ENCODE results near the gene PNRC1.

Gene PNRC1

DNA sequence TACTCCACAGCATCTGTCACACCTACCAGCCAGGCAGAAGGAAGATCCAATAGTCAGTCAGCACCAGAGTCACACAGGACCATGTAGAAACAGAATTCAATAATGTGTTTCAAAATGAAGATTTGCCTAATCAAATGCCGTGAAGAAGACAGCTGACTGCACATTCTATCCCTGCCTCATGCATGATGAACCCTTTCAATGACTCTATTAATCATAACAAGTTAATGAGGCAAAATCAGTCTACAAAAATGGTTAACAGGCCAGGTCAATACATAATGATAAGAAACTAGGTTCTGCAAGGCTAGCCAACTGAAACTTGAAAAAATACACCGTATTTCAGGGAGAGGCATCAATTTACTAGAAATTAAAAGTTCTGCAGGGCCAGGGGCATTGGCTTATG, 6.7 kb upstream of the PNRC1 start:
- Histone ChIP-seq H3K9me3 (no peaks in the 10 kb centered on the region), H3K36me3 (no peaks in the 10 kb centered on the region), H3K4me3 (ENCODE audit: low read depth, low read length) (no peak overlapping the region), H3K27me3 (no peaks in the 10 kb centered on the region), H3K4me1 (no peaks in the 10 kb centered on the region)
- TF ChIP-seq, protein P1, sequence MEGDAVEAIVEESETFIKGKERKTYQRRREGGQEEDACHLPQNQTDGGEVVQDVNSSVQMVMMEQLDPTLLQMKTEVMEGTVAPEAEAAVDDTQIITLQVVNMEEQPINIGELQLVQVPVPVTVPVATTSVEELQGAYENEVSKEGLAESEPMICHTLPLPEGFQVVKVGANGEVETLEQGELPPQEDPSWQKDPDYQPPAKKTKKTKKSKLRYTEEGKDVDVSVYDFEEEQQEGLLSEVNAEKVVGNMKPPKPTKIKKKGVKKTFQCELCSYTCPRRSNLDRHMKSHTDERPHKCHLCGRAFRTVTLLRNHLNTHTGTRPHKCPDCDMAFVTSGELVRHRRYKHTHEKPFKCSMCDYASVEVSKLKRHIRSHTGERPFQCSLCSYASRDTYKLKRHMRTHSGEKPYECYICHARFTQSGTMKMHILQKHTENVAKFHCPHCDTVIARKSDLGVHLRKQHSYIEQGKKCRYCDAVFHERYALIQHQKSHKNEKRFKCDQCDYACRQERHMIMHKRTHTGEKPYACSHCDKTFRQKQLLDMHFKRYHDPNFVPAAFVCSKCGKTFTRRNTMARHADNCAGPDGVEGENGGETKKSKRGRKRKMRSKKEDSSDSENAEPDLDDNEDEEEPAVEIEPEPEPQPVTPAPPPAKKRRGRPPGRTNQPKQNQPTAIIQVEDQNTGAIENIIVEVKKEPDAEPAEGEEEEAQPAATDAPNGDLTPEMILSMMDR (IDR thresholded peaks at IDR 0.05; ENCODE audit: low read depth, low read length): no peak
- no peak for DNase-seq

DNA sequence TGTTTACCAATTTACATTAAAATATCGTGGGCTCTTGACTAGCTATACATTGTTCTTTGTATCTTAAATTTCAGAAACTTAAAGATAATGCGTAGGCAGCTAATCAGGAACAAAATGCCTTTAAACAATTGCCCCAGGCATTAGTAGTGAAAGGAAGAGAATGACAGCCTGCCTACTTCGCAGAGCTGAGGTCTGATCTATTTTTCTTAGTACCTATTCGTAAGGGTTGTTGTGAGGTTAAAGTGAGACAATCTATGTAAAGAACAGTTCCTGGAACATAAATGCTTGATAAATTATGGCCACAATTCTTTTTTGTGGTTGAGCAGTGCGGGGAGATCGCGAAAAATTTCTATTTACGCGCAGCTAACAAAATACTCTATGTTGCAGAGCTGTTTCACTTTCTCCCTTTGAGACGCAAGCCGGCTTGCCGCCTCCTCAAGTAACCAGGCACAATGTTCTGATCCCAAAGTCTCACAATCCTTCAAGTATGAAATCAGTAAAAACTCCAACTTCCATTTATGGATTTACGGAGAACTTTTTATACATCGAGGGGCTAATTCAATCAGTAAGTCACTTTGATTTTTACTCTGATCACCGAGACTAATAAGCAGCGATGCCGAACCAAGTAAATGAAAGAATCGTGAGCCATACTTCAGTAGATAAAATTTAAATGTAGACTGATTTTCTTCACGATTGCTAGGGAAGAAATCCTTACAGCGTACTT, 878 bp upstream of the PNRC1 start:
- Histone ChIP-seq H3K9me3 (no peaks in the 10 kb centered on the region), H3K27me3 (no peaks in the 10 kb centered on the region), H3K4me1 (no peaks in the 10 kb centered on the region), H3K4me3 (ENCODE audit: low read depth, low read length) (peak overlapping the region; percentile 90), H3K36me3 (peaks cover 22% of the 10 kb centered on the region)
- TF ChIP-seq, protein P1 (IDR thresholded peaks at IDR 0.05; ENCODE audit: low read depth, low read length): no peak
- DNase-seq: no peak

- TF ChIP-seq, protein P1 (IDR thresholded peaks at IDR 0.05; ENCODE audit: low read depth, low read length): no peak
- Histone ChIP-seq H3K27me3 (no peaks in the 10 kb centered on the region), H3K4me3 (ENCODE audit: low read depth, low read length) (peak overlapping the region; percentile 90), H3K9me3 (no peaks in the 10 kb centered on the region), H3K36me3 (peaks cover 36% of the 10 kb centered on the region), H3K4me1 (no peaks in the 10 kb centered on the region)
- DNase-seq: no peak
Measured at GRCh38 chr6:89081129-89081422, 525 bp downstream of the PNRC1 start.

DNA sequence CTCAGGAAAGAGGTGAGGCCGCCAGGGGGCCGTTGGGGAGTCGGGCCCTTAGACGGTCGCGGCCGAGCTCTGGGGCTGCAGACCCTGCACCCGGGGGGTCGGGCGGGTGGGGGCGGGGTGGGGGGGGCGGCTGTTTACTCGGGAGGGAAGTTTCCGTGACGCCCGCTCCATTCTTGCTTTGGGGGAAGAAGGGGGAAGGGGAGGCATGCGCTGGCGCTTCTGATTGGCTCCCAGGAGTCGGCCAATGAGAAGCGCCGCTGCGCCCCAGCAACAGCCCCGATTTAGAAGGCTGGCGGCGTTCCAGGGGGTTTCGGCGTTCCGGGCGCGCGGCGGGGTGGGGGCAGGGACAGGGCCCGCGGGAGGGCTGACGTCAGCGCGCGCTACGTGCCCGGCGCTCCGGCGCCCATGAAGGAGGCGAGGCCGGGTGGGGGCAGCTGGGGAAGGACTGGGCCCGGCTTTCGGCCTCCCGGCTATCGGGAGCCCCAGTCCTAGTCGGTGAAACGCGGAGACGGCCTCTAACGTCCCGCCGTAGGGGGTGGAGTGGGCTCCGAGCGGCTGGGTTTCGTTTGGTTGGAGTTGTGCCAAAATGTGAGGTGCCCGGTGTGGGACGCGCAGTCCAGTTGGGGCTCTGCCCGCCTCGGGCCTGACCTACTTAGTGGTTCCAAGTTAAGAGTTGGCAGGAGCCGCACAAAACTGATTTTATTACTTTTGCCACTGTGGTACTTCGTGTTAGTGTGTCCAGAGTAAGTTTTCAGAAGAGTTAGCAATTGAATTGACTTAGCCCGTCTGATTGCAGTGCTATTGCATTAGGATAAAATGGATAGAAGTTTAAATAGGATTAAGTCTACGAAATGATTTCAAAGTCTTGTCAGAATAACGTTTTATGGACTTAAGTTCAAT, 1.1 kb downstream of the PNRC1 start:
- no peaks in the 10 kb centered on the region for H3K4me1 ChIP-seq
- H3K36me3 ChIP-seq: peaks cover 36% of the 10 kb centered on the region
- TF ChIP-seq, protein P1 (IDR thresholded peaks at IDR 0.05; ENCODE audit: low read depth, low read length): no peak
- H3K27me3 ChIP-seq: no peaks in the 10 kb centered on the region
- no peaks in the 10 kb centered on the region for H3K9me3 ChIP-seq
- DNase-seq: peak; percentile 99
- peak overlapping the region; percentile 90 for H3K4me3 ChIP-seq (ENCODE audit: low read depth, low read length)

DNA sequence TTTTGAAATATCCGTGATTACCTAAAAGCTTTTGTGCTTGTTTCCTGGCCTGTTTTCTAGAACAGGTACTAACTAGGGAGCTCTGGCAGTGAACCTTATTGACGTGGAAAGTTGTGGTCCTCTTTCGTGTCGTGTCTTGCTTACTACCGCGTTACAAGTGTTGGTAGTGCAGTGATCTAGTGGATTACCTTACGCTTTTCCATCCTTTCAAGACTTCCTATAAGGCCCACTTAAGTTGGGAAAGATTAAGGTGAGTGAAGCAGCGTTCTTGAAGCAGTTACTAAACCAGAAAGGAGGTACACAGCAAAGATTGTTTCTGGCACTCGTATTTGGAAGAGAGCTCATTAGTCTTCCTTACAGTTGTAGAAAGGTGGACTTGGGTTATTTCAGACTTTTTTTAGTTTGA, 1.9 kb downstream of the PNRC1 start:
- Histone ChIP-seq H3K4me1 (no peaks in the 10 kb centered on the region), H3K27me3 (no peaks in the 10 kb centered on the region), H3K9me3 (no peaks in the 10 kb centered on the region), H3K4me3 (ENCODE audit: low read depth, low read length) (peak overlapping the region; percentile 67), H3K36me3 (peaks cover 36% of the 10 kb centered on the region)
- TF ChIP-seq, protein P1 (IDR thresholded peaks at IDR 0.05; ENCODE audit: low read depth, low read length): no peak
- no peak for DNase-seq

- H3K27me3 ChIP-seq: no peaks in the 10 kb centered on the region
- H3K9me3 ChIP-seq: no peaks in the 10 kb centered on the region
- TF ChIP-seq, protein P1 (IDR thresholded peaks at IDR 0.05; ENCODE audit: low read depth, low read length): no peak
- no peak for DNase-seq
- peaks cover 36% of the 10 kb centered on the region for H3K36me3 ChIP-seq
- H3K4me3 ChIP-seq (ENCODE audit: low read depth, low read length): no peak overlapping the region
- no peaks in the 10 kb centered on the region for H3K4me1 ChIP-seq
Measured at GRCh38 chr6:89084542-89084941, 4.0 kb downstream of the PNRC1 start.
